Tibial artery (tissue), 4 donors: ENCODE data around the gene GALNT17.

Experiments used
- DNase-seq, 2 donors: peaks; one replicate each; pipeline ENCODE4 v3.0.0-alpha.2; 2019
- H3K27ac ChIP-seq, 2 donors: fragments of 200-600 bp; sonication (generic) in 1 of 2; 1 replicate in 1 of 2; 2 replicates in 1 of 2; pipeline ENCODE4 v1.5.1; 2018 to 2019; ENCODE audit warnings: mild to moderate bottlenecking in 1 of 2
- H3K27me3 ChIP-seq, 2 donors: fragments of 200-600 bp; sonication (generic) in 1 of 2; one replicate each; pipeline versions ENCODE4 v1.5.1 to v1.6.0; 2016 to 2019
- H3K36me3 ChIP-seq, 3 donors: fragments of 200-600 bp; sonication (generic) in 2 of 3; one replicate each; pipeline ENCODE4 v1.5.1; 2016 to 2019; ENCODE audit warnings: mild to moderate bottlenecking in 2 of 3
- H3K4me1 ChIP-seq, 4 donors: fragments of 200-600 bp; sonication (generic) in 2 of 4; 1 replicate in 3 of 4; 2 replicates in 1 of 4; pipeline ENCODE4 v1.5.1; 2016 to 2019
- H3K4me3 ChIP-seq, 2 donors: fragments of 200-600 bp; sonication (generic) in 1 of 2; 1 replicate in 1 of 2; 2 replicates in 1 of 2; pipeline ENCODE4 v1.5.1; 2018 to 2019; ENCODE audit warnings: mild to moderate bottlenecking in 2 of 2
- H3K9me3 ChIP-seq, 3 donors: fragments of 200-600 bp; sonication (generic) in 1 of 3; one replicate each; pipeline ENCODE4 v1.5.1; 2016 to 2019
- CTCF ChIP-seq, 2 experiments: fragments of 200-600 bp in 1 of 2; fragments of 450-650 bp in 1 of 2; IDR thresholded peaks; one replicate each; pipeline ENCODE4 v1.5.1; 2017 to 2019; ENCODE audit warnings: antibody characterized with exemption in 2 of 2, mild to moderate bottlenecking in 1 of 2, moderate library complexity in 1 of 2
- intact Hi-C: fragments of 100-400 bp; cut with DNase I; formaldehyde crosslinking; loops from one replicate; pipeline ENCODE4 v1.15.0; 2023; ENCODE audit warnings: low total_unique reads

The GALNT17 gene

GRCh38 chr7:71239586-71240268 lies 107.8 kb downstream of the GALNT17 start:
- H3K4me1 ChIP-seq = peaks cover 0 to 86% (median 39%) of the 10 kb centered on the region in 4 donors
- no peaks in the 10 kb centered on the region for H3K27me3 ChIP-seq
- intact Hi-C loops = loop anchor here (10.0 kb wide), 1 partner anchor 495 kb away; no protein-coding TSS in a partner anchor
- no peak for DNase-seq
- H3K4me3 ChIP-seq = no peak overlapping the region
- H3K36me3 ChIP-seq = no peaks in the 10 kb centered on the region
- H3K9me3 ChIP-seq = no peaks in the 10 kb centered on the region
- peak overlapping the region; percentile 83 to 87 for H3K27ac ChIP-seq
- no peak for TF ChIP-seq CTCF (IDR thresholded peaks at IDR 0.05)

- H3K4me3 ChIP-seq = no peak overlapping the region
- intact Hi-C loops = no loop called here
- H3K9me3 ChIP-seq = no peaks in the 10 kb centered on the region
- no peak for TF ChIP-seq CTCF (IDR thresholded peaks at IDR 0.05)
- H3K4me1 ChIP-seq = peaks cover 0 to 53% (median 12%) of the 10 kb centered on the region in 4 donors
- H3K27me3 ChIP-seq = no peaks in the 10 kb centered on the region
- peak overlapping the region; percentile 50 to 53 for H3K27ac ChIP-seq
- no peak for DNase-seq
- H3K36me3 ChIP-seq = no peaks in the 10 kb centered on the region
These were observed 111.9 kb downstream of the GALNT17 start for GRCh38 chr7:71243736-71244410.

GRCh38 chr7:71245038-71245437 lies 113.1 kb downstream of the GALNT17 start:
- H3K27ac ChIP-seq = no peak overlapping the region
- peaks cover 0 to 41% (median 6%) of the 10 kb centered on the region in 4 donors for H3K4me1 ChIP-seq
- intact Hi-C loops = no loop called here
- no peaks in the 10 kb centered on the region for H3K27me3 ChIP-seq
- DNase-seq = no peak
- no peaks in the 10 kb centered on the region for H3K9me3 ChIP-seq
- no peak for TF ChIP-seq CTCF (IDR thresholded peaks at IDR 0.05)
- H3K4me3 ChIP-seq = no peak overlapping the region
- H3K36me3 ChIP-seq = no peaks in the 10 kb centered on the region

- H3K27ac ChIP-seq = no peak overlapping the region
- TF ChIP-seq CTCF (IDR thresholded peaks at IDR 0.05) = no peak
These were observed 119.8 kb downstream of the GALNT17 start for GRCh38 chr7:71251706-71252105.

GRCh38 chr7:71254751-71255150 lies 122.8 kb downstream of the GALNT17 start:
- Histone ChIP-seq H3K4me1 (no peaks in the 10 kb centered on the region), H3K4me3 (no peak overlapping the region), H3K27me3 (no peaks in the 10 kb centered on the region), H3K27ac (no peak overlapping the region), H3K9me3 (no peaks in the 10 kb centered on the region), H3K36me3 (no peaks in the 10 kb centered on the region)
- no peak for DNase-seq
- TF ChIP-seq CTCF (IDR thresholded peaks at IDR 0.05) = no peak
- intact Hi-C loops = no loop called here

More at GRCh38 chr7:71251706-71252105, 119.8 kb downstream of the GALNT17 start:
- no peak for DNase-seq
- intact Hi-C loops = no loop called here
- Histone ChIP-seq H3K9me3 (no peaks in the 10 kb centered on the region), H3K36me3 (no peaks in the 10 kb centered on the region), H3K4me1 (no peaks in the 10 kb centered on the region), H3K4me3 (no peak overlapping the region), H3K27me3 (no peaks in the 10 kb centered on the region)
